Liver (tissue), 9 donors: ENCODE data around the gene TOP2A. TPM values are rescaled to one million over a fixed set of nuclear protein-coding genes. Genes with fewer than 3 reads are reported as not detected.
A peak's percentile ranks its signal among the peaks of the same experiment; 100 is the strongest.

Source experiments
- DNase-seq: peaks from one replicate; pipeline ENCODE4 v3.0.0-alpha.2; 2017; ENCODE audit warnings: low spot score
- H3K27ac ChIP-seq, 2 donors: one replicate each; pipeline ENCODE4 v1.7.0; 2013; ENCODE audit warnings: inconsistent platforms in 2 of 2, low read length in 2 of 2, control low read depth in 1 of 2, low read depth in 1 of 2, mild to moderate bottlenecking in 1 of 2
- H3K27me3 ChIP-seq, 4 donors: one replicate each; pipeline versions ENCODE4 v1.6.1 to v1.7.0; 2013; ENCODE audit warnings: low read length in 3 of 4, inconsistent platforms in 1 of 4, mild to moderate bottlenecking in 1 of 4, moderate library complexity in 1 of 4; ENCODE audit not compliant: control insufficient read depth in 4 of 4, insufficient read depth in 4 of 4
- H3K36me3 ChIP-seq, 4 donors: one replicate each; pipeline versions ENCODE4 v1.6.1 to v1.7.0; 2013; ENCODE audit warnings: low read length in 3 of 4, mild to moderate bottlenecking in 3 of 4, low read depth in 1 of 4, moderate library complexity in 1 of 4; ENCODE audit not compliant: control insufficient read depth in 4 of 4, insufficient read depth in 3 of 4
- H3K4me1 ChIP-seq, 4 donors: one replicate each; pipeline versions ENCODE4 v1.6.1 to v1.7.0; 2013; ENCODE audit warnings: low read length in 3 of 4, mild to moderate bottlenecking in 3 of 4, moderate library complexity in 1 of 4; ENCODE audit not compliant: control insufficient read depth in 4 of 4, insufficient read depth in 4 of 4
- H3K4me3 ChIP-seq, 3 donors: one replicate each; pipeline versions ENCODE4 v1.6.1 to v1.7.0; 2013; ENCODE audit warnings: low read length in 3 of 3, control low read depth in 1 of 3, low read depth in 1 of 3, mild to moderate bottlenecking in 1 of 3
- H3K9ac ChIP-seq, 2 donors: one replicate each; pipeline ENCODE4 v1.7.0; 2013; ENCODE audit warnings: low read length in 2 of 2, mild to moderate bottlenecking in 2 of 2, moderate library complexity in 2 of 2, control low read depth in 1 of 2, low read depth in 1 of 2
- H3K9me3 ChIP-seq, 4 donors: one replicate each; pipeline versions ENCODE4 v1.6.1 to v1.7.0; 2013; ENCODE audit warnings: low read length in 3 of 4; ENCODE audit not compliant: control insufficient read depth in 4 of 4
- ATF3 ChIP-seq: IDR thresholded peaks from 2 replicates; pipeline ENCODE4 v1.6.1; 2016; ENCODE audit warnings: antibody characterized with exemption
- CTCF ChIP-seq: fragments of 150-350 bp; IDR thresholded peaks from 2 replicates; pipeline ENCODE4 v1.5.1; 2017; ENCODE audit warnings: improper control_type of control experiment, low read depth, low read length; ENCODE audit not compliant: missing input control
- EGR1 ChIP-seq, 2 donors: IDR thresholded peaks; 2 replicates each; pipeline ENCODE4 v1.6.1; 2016 to 2018; ENCODE audit warnings: antibody characterized with exemption in 2 of 2, low read depth in 2 of 2
- FOXA1 ChIP-seq: IDR thresholded peaks from 2 replicates; pipeline ENCODE4 v1.6.1; 2016; ENCODE audit warnings: antibody characterized with exemption
- FOXA2 ChIP-seq: IDR thresholded peaks from 2 replicates; pipeline ENCODE4 v1.6.1; 2016; ENCODE audit warnings: antibody characterized with exemption
- GABPA ChIP-seq, 2 donors: IDR thresholded peaks in 1 of 2; conservative IDR thresholded peaks in 1 of 2; 2 replicates each; pipeline ENCODE4 v1.6.1; 2016; ENCODE audit warnings: antibody characterized with exemption in 2 of 2, mild to moderate bottlenecking in 1 of 2, moderate library complexity in 1 of 2
- HNF4A ChIP-seq, 2 donors: conservative IDR thresholded peaks; 2 replicates each; pipeline ENCODE4 v1.6.1; 2016; ENCODE audit warnings: antibody characterized with exemption in 2 of 2, mild to moderate bottlenecking in 2 of 2
- HNF4G ChIP-seq: IDR thresholded peaks from 2 replicates; pipeline ENCODE4 v1.6.1; 2016; ENCODE audit warnings: antibody characterized with exemption
- JUND ChIP-seq, 2 donors: IDR thresholded peaks; 2 replicates each; pipeline ENCODE4 v1.6.1; 2016; ENCODE audit warnings: antibody characterized with exemption in 2 of 2
- NR2F2 ChIP-seq: IDR thresholded peaks from 2 replicates; pipeline ENCODE4 v1.6.1; 2016; ENCODE audit warnings: antibody characterized with exemption
- RAD21 ChIP-seq, 2 donors: IDR thresholded peaks; 2 replicates each; pipeline ENCODE4 v1.6.1; 2016; ENCODE audit warnings: antibody characterized with exemption in 2 of 2, mild to moderate bottlenecking in 2 of 2
- RXRA ChIP-seq, 2 donors: IDR thresholded peaks; 2 replicates each; pipeline ENCODE4 v1.6.1; 2017 to 2018; ENCODE audit warnings: antibody characterized with exemption in 2 of 2, mild to moderate bottlenecking in 1 of 2
- SP1 ChIP-seq: IDR thresholded peaks from 2 replicates; pipeline ENCODE4 v1.6.1; 2018; ENCODE audit warnings: antibody characterized with exemption, mild to moderate bottlenecking
- TAF1 ChIP-seq: conservative IDR thresholded peaks from 2 replicates; pipeline ENCODE4 v1.6.1; 2016; ENCODE audit warnings: antibody characterized with exemption, mild to moderate bottlenecking
- YY1 ChIP-seq: IDR thresholded peaks from 2 replicates; pipeline ENCODE4 v1.6.1; 2016; ENCODE audit warnings: antibody characterized with exemption, mild to moderate bottlenecking
- WGBS: extraction: QIAGEN DNeasy Blood & Tissue Kit; methylation state at CpG from one replicate; pipeline ENCODE4 v1.1.7; 2013; 5-methylcytosine and 5-hydroxymethylcytosine counted together
- polyA plus RNA-seq, 2 donors: library from polyadenylated mRNA; stranded (reverse) in 1 of 2; unstranded in 1 of 2; fragments of 200-250 nt in 1 of 2; fragments of >200 nt in 1 of 2; fragmentation: Nextera tagmentation in 1 of 2; extraction: Ambion mirVana in 1 of 2; gene quantifications; one replicate each; pipeline versions ENCODE4 v1.2.1 to v1.2.3, GENCODE V29; 2013 to 2015
- total RNA-seq, 2 donors: library from RNA; depleted of rRNA; stranded (reverse); fragments of >200 nt; gene quantifications; one replicate each; pipeline ENCODE4 v1.2.3, GENCODE V29; 2014
- TF ChIP-seq, protein P1 (sequence below): IDR thresholded peaks from 2 replicates; pipeline ENCODE4 v1.6.1; 2016; ENCODE audit warnings: antibody characterized with exemption
- donor health status: healthy.
- donor health status: healthy.
- donor health status: healthy.
- donor health status: healthy.
- donor health status: healthy.

TOP2A gene
- total and polyA plus RNA-seq, 4 donors, result 0.08 to 102 (median 3.6) TPM

DNA sequence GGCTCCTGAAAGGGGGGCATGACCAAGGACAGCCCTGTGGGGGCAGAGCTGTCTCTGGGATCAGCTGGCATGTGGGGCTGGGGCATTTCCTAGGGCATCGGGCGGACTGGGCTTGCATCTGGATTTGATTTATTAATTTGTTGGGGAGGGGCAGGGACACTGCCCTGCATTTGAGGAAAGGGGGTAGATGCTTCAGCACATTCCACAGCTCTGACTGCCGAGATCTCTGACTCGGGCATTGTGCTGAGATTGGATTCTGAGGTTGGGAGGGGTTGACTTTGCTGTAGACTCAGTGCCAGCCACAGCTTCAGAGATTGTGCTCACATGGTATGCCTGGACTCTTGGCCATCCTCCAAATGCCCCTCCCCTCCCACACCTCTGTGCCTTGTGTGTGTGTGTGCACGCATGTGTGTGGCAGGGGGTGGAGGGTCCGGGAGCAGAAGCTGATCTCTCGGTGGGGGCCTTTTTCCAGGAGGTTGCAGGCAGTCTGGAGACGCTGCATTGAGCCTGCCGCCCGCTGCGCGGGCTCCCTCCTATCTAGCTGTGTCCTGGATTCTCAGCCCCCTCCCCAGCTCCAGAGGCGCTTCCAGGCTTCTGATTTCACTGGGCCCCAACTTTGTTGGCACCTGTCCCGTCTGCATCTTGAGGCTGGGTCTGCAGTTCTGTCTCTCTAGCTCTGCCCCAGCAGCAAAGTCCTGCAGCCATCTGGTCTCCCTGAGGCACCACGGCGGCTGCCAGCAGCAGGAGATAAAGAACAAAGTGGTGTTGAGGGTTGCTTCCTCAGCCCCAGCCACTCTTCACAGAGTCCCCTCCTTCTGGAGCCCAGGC, 40.5 kb upstream of the TOP2A start:
- Histone ChIP-seq H3K27me3 (no peaks in the 10 kb centered on the region), H3K4me1 (peaks cover 6 to 95% (median 88%) of the 10 kb centered on the region in 4 donors), H3K36me3 (peaks cover 17 to 41% (median 37%) of the 10 kb centered on the region in 4 donors), H3K9me3 (no peaks in the 10 kb centered on the region), H3K4me3 (no peak overlapping the region), H3K27ac (no peak overlapping the region), H3K9ac (no peak overlapping the region)
- TF ChIP-seq HNF4G, result no peak
- TF ChIP-seq, protein P1, sequence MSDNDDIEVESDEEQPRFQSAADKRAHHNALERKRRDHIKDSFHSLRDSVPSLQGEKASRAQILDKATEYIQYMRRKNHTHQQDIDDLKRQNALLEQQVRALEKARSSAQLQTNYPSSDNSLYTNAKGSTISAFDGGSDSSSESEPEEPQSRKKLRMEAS, result no peak
- TF ChIP-seq HNF4A (conservative IDR thresholded peaks at IDR 0.05), result no peak
- TF ChIP-seq TAF1, result no peak
- no peak for TF ChIP-seq RXRA (IDR thresholded peaks at IDR 0.05)
- no peak for TF ChIP-seq SP1
- TF ChIP-seq FOXA2, result no peak
- peak in 1 of 2 donors; percentile 16 for TF ChIP-seq EGR1 (IDR thresholded peaks at IDR 0.05; ENCODE audit: low read depth in 2 of 2)
- TF ChIP-seq NR2F2, result peak; percentile 32
- no peak for TF ChIP-seq GABPA (IDR thresholded peaks at IDR 0.05 in 1 of 2, conservative IDR thresholded peaks at IDR 0.05 in 1 of 2)
- TF ChIP-seq CTCF, result no peak
- no peak for TF ChIP-seq FOXA1
- TF ChIP-seq ATF3, result peak; percentile 14
- no peak for TF ChIP-seq JUND (IDR thresholded peaks at IDR 0.05)
- WGBS, result 65% methylated on average over 16 of the region's 16 CpGs
- no peak for DNase-seq

GRCh38 chr17:40457369-40457768, 39.7 kb upstream of the TOP2A start:
- no peaks in the 10 kb centered on the region for H3K27me3 ChIP-seq
- peaks cover 19 to 50% (median 39%) of the 10 kb centered on the region in 4 donors for H3K36me3 ChIP-seq
- no peaks in the 10 kb centered on the region for H3K9me3 ChIP-seq
- no peak overlapping the region for H3K4me3 ChIP-seq
- H3K9ac ChIP-seq, result no peak overlapping the region
- peak overlapping the region; percentile 2 to 16 for H3K27ac ChIP-seq
- 90% methylated on average over 3 of the region's 3 CpGs for WGBS
- H3K4me1 ChIP-seq, result peaks cover 8 to 94% (median 91%) of the 10 kb centered on the region in 4 donors
- TF ChIP-seq RAD21 (IDR thresholded peaks at IDR 0.05), result no peak
- DNase-seq, result no peak

DNA sequence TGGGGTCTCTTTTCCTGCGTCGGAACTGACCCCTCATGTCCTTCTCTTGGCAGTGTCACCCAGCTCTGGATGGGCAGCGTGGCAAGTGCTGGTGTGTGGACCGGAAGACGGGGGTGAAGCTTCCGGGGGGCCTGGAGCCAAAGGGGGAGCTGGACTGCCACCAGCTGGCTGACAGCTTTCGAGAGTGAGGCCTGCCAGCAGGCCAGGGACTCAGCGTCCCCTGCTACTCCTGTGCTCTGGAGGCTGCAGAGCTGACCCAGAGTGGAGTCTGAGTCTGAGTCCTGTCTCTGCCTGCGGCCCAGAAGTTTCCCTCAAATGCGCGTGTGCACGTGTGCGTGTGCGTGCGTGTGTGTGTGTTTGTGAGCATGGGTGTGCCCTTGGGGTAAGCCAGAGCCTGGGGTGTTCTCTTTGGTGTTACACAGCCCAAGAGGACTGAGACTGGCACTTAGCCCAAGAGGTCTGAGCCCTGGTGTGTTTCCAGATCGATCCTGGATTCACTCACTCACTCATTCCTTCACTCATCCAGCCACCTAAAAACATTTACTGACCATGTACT, 38.8 kb upstream of the TOP2A start:
- Histone ChIP-seq H3K4me3 (no peak overlapping the region), H3K36me3 (peaks cover 19 to 55% (median 41%) of the 10 kb centered on the region in 4 donors), H3K9me3 (no peaks in the 10 kb centered on the region), H3K27ac (peak overlapping the region; percentile 16 to 52), H3K4me1 (peaks cover 8 to 94% (median 93%) of the 10 kb centered on the region in 4 donors), H3K9ac (peak overlapping the region in 1 of 2 donors; percentile 1), H3K27me3 (no peaks in the 10 kb centered on the region)
- 29% methylated on average over 16 of the region's 16 CpGs for WGBS
- peak in 1 of 2 donors; percentile 73 for TF ChIP-seq GABPA (IDR thresholded peaks at IDR 0.05 in 1 of 2, conservative IDR thresholded peaks at IDR 0.05 in 1 of 2)
- TF ChIP-seq YY1, result no peak
- no peak for TF ChIP-seq RXRA (IDR thresholded peaks at IDR 0.05)
- TF ChIP-seq JUND (IDR thresholded peaks at IDR 0.05), result peak in 1 of 2 donors; percentile 0
- no peak for TF ChIP-seq CTCF
- peak; percentile 8 for TF ChIP-seq NR2F2
- DNase-seq, result no peak
